Cardiac fibroblast (primary cell): ENCODE measurements around the gene LIMA1.

Experiments
- DNase-seq, 2 donors: peaks; one replicate each; pipeline versions ENCODE4 v3.0.0 to v3.0.0-alpha.2; 2010; ENCODE audit warnings: low read depth in 2 of 2
- H3K4me3 ChIP-seq, 2 donors: replicated peaks in 1 of 2; 1 replicate in 1 of 2; 2 replicates in 1 of 2; pipeline ENCODE4 v1.5.1; 2011; ENCODE audit warnings: low read depth in 2 of 2, low read length in 2 of 2, mild to moderate bottlenecking in 2 of 2, moderate library complexity in 1 of 2
- CTCF ChIP-seq: IDR thresholded peaks from one replicate; pipeline ENCODE4 v1.5.1; 2011; ENCODE audit warnings: low read depth, mild to moderate bottlenecking, low read length, inconsistent platforms

The LIMA1 gene

GRCh38 chr12:50182461-50182860, 100.9 kb downstream of the LIMA1 start:
- no peak overlapping the region for H3K4me3 ChIP-seq
- DNase-seq = no peak
- TF ChIP-seq CTCF = no peak

- no peak for TF ChIP-seq CTCF
- no peak overlapping the region for H3K4me3 ChIP-seq
- DNase-seq = no peak
These were observed 101.6 kb downstream of the LIMA1 start for GRCh38 chr12:50181691-50182090.

GRCh38 chr12:50175716-50176026, 107.6 kb downstream of the LIMA1 start:
- TF ChIP-seq CTCF = no peak
- no peak for DNase-seq
- no peak overlapping the region for H3K4me3 ChIP-seq

- TF ChIP-seq CTCF = peak; percentile 49
- no peak overlapping the region for H3K4me3 ChIP-seq
- peak; percentile 89 for DNase-seq
These were observed 108.2 kb downstream of the LIMA1 start for GRCh38 chr12:50174971-50175715.

- no peak for TF ChIP-seq CTCF
- H3K4me3 ChIP-seq = peak within 1 kb of the TSS; percentile 79 to 80
- DNase-seq = peak; percentile 98 to 99
These were observed 116.1 kb downstream of the LIMA1 start, which contains the start of gene CERS5 for GRCh38 chr12:50167049-50167828. CERS5 (minus strand) TSS chr12:50167369; CDS start chr12:50167297, 72 bp downstream.

GRCh38 chr12:50166799-50167048, 116.6 kb downstream of the LIMA1 start:
- peak overlapping the region; percentile 79 to 80 for H3K4me3 ChIP-seq
- no peak for DNase-seq
- TF ChIP-seq CTCF = no peak
